Measurements from ENCODE around the gene ATP6V0B. TPM values are rescaled to one million over a fixed set of nuclear protein-coding genes. Genes with fewer than 3 reads are reported as not detected.
A peak's percentile ranks its signal among the peaks of the same experiment; 100 is the strongest.

The ATP6V0B gene
- total RNA-seq, 1 donor: 104 TPM

DNA sequence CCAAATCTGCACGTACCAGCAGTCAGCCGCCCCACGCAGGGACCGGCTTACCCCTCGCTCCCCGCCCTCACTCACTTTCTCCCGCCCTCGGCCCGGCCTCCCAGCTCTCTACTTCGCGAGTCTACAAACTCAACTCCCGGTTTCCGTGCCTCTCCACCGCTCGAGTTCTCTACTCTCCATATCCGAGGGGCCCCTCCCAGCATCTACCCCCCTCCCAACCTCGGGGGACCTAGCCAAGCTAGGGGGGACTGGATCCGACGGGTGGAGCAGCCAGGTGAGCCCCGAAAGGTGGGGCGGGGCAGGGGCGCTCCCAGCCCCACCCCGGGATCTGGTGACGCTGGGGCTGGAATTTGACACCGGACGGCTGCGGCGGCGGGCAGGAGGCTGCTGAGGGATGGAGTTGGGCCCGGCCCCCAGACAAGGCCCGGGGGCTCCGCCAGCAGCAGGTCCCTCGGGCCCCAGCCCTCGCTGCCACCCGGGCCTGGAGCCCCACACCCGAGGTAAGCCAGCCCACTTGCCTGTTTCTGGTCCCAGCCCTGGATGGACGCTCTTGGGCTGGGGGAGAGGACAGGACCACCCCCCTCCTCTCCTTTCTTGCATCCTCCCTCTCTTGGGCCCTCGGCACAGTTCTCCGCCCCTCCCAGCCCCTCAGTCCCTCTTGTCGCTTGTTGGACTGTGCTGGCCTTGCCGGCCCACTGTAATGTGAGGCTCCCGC is 41.2 kb upstream of the ATP6V0B start, which contains the start of gene ARTN:
ARTN (plus strand) TSS at position 416 of the 715 bp plus-strand sequence. CDS start 1,856 bp downstream, outside the sequence.
- TF ChIP-seq, protein P1, sequence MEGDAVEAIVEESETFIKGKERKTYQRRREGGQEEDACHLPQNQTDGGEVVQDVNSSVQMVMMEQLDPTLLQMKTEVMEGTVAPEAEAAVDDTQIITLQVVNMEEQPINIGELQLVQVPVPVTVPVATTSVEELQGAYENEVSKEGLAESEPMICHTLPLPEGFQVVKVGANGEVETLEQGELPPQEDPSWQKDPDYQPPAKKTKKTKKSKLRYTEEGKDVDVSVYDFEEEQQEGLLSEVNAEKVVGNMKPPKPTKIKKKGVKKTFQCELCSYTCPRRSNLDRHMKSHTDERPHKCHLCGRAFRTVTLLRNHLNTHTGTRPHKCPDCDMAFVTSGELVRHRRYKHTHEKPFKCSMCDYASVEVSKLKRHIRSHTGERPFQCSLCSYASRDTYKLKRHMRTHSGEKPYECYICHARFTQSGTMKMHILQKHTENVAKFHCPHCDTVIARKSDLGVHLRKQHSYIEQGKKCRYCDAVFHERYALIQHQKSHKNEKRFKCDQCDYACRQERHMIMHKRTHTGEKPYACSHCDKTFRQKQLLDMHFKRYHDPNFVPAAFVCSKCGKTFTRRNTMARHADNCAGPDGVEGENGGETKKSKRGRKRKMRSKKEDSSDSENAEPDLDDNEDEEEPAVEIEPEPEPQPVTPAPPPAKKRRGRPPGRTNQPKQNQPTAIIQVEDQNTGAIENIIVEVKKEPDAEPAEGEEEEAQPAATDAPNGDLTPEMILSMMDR (IDR thresholded peaks at IDR 0.05; ENCODE audit: insufficient read depth, low read depth, low read length): no peak
- DNase-seq (ENCODE audit: low read depth): no peak
- H3K4me3 ChIP-seq (ENCODE audit: low read depth, low read length): peak within 1 kb of the TSS; percentile 57

DNA sequence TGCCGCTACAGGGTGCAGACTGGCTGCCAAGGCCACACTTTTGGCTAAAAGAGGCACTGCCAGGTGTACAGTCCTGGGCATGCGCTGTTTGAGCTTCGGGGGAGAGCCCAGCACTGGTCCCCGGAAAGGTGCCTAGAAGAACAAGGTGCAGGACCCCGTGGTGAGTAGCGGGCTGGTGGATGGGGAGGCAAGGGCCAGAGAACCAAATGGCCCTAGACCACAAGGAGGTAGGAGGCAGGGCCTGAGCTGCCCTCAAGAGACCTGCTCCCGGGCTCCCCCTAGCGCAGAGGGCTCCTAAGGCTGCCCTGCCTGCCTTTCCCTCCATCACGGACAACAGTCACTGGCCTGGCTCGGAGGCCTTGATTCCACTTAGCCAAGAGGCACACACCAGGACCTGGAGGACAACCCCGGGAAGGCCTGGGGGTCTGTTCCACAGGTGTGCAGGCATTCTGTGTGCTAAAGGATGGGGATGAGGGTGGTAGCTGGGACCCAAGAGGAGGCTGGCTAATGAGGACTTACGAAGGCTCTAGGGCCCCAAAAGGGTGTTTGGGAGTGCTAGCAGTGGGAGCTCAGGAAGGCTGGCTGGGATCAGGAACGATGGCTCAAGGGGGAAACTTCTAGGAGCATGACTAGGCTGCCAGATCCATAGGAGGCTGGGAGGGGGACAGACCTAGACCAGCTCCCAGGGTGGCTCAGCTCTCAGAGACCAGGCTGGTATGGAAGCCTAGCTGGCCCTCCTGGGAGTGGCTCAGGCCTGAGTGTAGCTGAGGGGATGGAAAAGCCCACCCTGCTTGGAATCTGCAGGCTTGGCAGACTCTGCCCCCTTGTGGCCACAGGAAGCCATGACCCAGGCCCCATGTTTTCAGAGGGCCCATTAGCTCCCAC is 40.4 kb upstream of the ATP6V0B start:
- DNase-seq (ENCODE audit: low read depth): peak; percentile 63
- H3K4me3 ChIP-seq (ENCODE audit: low read depth, low read length): peak overlapping the region; percentile 57
- TF ChIP-seq, protein P1 (IDR thresholded peaks at IDR 0.05; ENCODE audit: insufficient read depth, low read depth, low read length): peak; percentile 92

DNA sequence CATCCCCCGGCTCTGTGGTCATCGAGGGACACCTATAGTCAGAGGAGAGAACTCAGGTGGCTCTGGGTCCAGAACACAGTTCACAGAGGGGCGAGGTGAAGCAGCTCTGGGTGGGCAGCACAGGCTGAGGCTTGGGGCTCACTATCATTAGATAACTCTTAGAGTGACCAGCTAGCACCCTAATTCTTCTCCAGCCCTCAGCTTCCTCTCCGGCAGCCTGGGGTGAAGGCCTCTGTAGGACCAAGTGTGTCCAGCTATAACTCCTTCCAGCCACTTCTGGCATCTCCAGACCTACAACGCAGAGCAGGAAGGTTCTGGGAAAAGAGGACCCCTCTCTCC is 39.8 kb upstream of the ATP6V0B start:
- no peak overlapping the region for H3K4me3 ChIP-seq (ENCODE audit: low read depth, low read length)
- TF ChIP-seq, protein P1 (IDR thresholded peaks at IDR 0.05; ENCODE audit: insufficient read depth, low read depth, low read length): no peak
- DNase-seq (ENCODE audit: low read depth): no peak

DNA sequence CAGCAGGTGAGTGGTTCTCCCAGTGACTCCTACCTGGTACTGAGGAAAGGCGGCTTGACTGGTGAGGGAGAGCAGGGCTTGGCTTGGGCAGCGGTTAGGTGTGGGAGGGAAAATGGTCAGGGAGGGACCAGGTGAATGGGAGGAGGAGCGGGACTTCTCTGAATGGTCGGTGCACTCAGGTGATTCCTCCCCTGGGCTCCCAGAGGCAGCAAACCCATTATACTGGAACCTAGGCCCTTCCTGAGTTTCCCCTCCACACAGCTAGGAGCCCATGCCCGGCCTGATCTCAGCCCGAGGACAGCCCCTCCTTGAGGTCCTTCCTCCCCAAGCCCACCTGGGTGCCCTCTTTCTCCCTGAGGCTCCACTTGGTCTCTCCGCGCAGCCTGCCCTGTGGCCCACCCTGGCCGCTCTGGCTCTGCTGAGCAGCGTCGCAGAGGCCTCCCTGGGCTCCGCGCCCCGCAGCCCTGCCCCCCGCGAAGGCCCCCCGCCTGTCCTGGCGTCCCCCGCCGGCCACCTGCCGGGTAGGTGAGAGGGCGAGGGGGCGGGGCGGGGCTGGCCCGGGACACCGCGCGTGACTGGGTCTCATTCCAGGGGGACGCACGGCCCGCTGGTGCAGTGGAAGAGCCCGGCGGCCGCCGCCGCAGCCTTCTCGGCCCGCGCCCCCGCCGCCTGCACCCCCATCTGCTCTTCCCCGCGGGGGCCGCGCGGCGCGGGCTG is 38.9 kb upstream of the ATP6V0B start:
- TF ChIP-seq, protein P1 (IDR thresholded peaks at IDR 0.05; ENCODE audit: insufficient read depth, low read depth, low read length): no peak
- no peak for DNase-seq (ENCODE audit: low read depth)
- H3K4me3 ChIP-seq (ENCODE audit: low read depth, low read length): peak overlapping the region; percentile 33

DNA sequence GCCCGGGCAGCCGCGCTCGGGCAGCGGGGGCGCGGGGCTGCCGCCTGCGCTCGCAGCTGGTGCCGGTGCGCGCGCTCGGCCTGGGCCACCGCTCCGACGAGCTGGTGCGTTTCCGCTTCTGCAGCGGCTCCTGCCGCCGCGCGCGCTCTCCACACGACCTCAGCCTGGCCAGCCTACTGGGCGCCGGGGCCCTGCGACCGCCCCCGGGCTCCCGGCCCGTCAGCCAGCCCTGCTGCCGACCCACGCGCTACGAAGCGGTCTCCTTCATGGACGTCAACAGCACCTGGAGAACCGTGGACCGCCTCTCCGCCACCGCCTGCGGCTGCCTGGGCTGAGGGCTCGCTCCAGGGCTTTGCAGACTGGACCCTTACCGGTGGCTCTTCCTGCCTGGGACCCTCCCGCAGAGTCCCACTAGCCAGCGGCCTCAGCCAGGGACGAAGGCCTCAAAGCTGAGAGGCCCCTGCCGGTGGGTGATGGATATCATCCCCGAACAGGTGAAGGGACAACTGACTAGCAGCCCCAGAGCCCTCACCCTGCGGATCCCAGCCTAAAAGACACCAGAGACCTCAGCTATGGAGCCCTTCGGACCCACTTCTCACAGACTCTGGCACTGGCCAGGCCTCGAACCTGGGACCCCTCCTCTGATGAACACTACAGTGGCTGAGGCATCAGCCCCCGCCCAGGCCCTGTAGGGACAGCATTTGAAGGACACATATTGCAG is 38.2 kb upstream of the ATP6V0B start:
- peak; percentile 36 for DNase-seq (ENCODE audit: low read depth)
- H3K4me3 ChIP-seq (ENCODE audit: low read depth, low read length): peak overlapping the region; percentile 35

More for the DNA sequence above, 38.2 kb upstream of the ATP6V0B start:
- TF ChIP-seq, protein P1 (IDR thresholded peaks at IDR 0.05; ENCODE audit: insufficient read depth, low read depth, low read length): no peak
